NCI-H2227 (cell line): Measurements from ENCODE around the gene FIBCD1.
"Not testable (repeated sequence)": the region's sequence is repeated elsewhere in the genome, so short reads cannot be mapped to it uniquely, and the experiment has no call there.

ENCODE experiments used
- DNase-seq: peaks from one replicate; lab custom pipeline; 2025; ENCODE audit not compliant: unreplicated experiment; lab: John Stamatoyannopoulos, UW

The FIBCD1 gene

DNA sequence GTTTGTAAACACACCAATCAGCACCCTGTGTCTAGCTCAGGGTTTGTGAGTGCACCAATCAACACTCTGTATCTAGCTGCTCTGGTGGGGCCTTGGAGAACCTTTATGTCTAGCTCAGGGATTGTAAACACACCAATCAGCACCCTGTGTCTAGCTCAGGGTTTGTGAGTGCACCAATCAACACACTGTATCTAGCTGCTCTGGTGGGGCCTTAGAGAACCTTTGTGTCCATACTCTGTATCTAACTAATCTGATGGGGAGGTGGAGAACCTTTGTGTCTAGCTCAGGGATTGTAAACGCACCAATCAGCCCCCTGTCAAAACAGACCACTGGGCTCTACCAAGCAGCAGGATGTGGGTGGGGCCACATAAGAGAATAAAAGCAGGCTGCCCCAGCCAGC lies 28.4 kb downstream of the FIBCD1 start:
- DNase-seq = not testable (repeated sequence)

DNA sequence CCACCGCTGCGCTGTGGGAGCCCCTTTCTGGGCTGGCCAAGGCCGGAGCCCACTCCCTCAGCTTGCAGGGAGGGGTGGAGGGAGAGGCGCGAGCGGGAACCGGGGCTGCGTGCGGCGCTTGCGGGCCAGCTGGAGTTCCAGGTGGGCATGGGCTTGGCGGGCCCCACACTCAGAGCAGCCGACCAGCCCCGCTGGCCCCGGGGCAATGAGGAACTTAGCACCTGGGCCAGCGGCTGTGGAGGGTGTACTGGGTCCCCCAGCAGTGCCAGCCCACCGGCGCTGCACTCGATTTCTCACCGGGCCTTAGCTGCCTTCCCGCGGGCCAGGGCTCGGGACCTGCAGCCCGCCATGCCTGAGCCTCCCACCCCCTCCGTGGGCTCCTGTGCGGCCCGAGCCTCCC lies 29.0 kb downstream of the FIBCD1 start:
- not testable (repeated sequence) for DNase-seq

DNA sequence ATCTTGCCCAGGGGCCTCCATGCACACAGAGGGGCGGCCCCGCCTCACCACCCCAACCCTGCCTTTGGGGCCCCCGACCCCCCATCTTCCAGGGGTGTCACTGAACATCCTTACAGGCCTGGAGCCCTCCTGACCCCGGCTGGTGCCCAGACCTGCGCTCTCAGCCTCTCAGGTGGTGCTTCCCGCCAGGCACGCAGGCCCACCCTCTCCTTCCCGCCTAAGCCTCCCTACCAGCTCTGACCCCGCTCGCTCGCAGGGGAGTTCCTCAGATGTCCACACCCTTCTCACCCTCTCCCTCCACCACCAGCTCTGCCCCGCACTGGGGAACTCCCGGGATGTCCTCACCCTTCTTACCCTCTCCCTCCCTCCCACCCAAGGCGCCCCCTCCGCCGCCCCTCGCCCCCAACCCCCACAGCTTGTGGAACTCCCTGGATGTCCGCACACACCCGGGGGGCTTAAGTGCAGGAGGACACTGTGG lies 30.1 kb downstream of the FIBCD1 start:
- DNase-seq = no peak

DNA sequence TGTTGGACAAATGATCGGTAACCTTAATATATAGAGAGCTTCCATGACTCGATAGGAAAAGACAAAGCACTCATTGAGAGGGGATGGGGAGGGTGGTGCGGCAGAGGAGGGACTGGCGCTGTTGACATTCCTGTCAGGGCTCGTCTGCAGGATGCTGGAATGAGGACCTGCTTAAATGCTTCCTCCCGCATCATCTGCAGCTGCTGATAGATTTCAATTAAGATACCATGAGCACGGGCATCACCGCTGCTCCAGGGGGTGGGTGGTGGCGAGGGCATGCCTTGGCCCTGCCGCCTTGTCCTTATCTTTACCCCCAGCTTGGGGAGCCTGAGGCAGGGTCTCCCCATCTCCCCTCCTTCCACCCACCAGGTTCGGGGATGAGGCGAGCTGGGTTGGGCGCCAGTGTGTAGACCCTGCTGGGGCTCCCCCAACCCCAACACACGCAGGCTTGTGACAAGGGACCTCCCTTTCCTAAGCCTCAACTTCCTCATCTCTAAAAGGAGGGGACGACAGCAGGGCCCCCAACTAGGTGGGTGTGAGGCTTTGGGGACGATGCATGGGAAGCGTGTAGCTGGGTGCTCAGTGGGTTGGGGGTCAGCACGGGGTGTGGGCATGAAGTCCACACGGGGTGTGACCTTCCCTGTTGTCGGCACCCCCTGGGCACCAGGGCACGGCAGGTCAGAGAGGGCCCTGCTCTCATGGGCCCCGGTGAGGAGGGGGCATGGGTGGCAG lies 30.7 kb downstream of the FIBCD1 start:
- no peak for DNase-seq

DNA sequence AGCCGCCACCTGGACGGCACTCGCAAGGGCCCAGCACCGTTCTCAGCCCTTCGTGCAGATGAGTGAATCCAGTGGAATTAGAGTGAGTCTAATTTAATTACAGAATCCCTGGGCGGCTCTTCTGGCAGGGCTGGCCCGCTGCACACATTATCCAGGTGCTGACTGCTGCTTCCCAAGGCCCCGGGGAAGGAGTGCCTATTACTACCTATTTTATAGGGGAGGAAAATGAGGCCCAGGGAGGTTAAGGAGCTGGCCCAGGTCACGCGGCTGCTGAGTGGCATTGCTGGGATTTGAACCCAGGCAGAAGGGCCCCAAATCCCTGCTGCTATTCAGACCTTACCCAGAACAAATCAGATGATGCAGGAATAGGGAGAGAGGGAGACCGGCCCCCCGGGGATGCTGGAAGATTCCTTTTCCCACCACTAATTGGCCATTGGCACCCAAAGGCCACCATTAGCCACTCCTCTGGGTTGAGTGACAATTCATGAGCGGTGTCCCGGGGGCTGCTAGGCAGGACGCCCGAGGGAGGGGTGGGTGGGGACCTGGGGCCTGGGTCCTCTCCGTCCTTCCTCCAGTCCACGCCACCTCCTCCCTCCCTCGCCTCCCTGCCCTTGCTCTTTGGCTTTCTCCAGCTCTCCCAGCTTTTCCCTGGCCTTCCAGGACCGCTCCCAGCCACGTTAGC lies 32.2 kb downstream of the FIBCD1 start:
- no peak for DNase-seq

DNA sequence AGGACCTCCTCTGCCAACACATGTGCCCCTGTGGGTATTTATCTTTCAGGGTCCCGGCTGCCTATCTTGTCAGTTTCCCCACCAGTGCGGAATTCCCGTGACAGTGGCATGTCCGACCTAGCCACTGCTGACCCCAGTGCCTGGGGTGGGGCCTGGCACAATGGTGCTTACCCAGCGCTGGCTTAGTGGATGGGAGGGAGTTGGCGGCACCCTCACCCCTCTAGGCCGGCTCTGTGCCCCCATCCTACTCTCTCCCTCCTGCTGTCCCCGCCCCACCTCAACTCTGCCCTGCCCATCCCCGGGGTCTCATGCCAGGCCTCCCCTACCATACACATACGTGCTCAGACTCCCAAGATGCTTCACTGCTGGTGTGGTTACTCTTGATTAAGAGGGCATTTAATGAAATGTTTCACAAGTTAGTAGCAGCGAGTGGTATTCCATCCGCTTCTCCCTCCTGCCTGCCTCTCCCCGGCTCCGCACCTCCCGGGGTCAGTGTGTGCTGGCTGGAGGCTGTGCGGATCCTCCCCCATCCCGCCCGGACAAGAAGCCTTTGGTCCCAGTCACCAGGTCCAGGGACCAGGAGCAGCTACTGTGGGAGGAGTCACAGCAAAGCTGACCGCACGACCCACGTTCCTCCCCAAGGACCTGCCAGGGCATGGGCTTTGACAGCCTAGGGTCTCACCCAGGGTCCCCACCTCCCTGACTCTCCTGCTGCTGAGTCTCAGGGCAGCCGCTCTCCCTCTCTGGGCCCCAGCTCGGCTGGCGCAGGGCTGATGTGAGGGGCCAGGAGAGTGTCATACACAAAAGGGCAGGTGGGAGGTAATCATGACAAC lies 32.9 kb downstream of the FIBCD1 start:
- no peak for DNase-seq

DNA sequence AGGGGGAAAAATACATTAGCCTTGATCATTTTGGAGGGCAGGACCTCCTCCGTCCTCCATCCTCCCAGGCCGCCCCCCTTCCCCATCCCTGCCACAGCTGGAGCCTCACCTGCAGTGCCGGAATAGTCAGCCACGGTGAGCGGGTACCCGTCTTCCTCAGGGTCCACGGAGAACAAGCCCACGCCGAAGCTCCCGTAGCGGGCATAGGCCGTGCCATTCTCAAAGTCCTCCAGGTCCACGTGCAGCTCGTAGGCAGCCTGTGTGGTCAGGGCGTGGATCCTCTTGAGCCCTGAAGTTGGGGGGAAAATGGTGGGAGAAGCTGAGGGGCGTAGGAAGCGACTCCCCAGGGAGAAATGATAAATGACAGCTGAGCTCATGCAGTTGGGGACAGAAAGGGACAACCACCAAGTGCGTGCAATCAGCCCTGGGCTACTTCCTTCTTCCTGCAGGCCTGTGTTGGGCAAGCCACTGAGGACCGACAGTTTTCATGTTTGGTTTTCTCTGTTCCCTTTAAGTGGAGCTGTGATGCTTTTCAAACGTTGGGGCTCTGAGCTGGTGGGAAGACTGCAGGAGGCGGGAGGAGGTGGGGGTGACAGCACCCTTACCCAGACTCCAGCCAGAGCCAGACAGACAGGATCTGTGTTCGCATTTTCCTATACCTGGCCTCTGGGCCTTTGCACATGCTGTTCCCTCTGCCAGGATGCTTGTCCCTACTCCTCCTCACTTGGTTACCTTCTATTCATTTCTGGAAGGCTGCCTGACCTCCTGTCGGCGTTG lies 33.7 kb downstream of the FIBCD1 start:
- DNase-seq = no peak

DNA sequence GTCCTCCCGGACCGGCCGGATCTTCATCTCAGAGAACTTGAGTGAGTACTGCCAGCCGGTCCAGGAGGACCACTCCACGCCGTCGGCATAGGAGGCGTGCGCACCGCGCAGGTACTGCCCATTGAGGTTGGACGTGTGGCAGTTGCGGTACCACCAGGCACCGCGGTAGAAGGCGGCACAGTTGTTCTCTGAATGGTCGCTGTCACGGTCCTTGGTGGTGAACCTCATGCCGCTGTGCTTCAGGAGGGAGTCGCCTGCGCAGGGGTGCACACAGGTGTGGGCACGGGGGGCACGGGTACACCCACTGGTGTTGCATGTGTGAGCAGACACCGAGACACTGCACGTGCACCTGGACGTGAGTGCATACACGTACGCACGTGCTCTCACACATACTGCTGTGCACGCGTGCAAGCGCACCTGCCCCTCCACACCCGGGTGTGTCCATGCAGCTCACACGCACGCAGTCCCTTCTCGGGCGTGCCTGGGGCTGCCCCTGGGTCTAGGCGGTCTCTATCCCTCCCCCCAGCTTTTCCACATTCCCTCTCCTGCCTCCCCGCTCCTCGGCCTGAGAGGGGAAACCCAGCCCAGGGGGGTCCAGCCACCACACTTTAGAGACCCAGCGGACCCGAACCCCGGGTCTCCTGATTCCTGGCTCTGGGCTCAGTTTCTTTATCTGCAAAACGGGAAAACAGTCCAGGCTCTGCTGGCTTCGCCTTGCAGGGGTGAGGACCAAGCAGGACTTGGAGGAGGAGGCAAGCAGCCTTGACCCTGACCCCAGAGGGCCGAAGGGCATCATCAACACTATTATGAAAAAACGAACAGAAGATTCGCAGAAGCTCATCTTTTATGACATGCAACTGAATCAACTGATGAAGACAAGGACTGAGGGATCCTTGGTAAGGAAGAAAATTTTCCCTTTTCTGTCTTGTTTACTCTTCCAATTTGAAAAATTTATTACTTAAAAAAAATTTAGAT lies 34.7 kb downstream of the FIBCD1 start:
- no peak for DNase-seq

DNA sequence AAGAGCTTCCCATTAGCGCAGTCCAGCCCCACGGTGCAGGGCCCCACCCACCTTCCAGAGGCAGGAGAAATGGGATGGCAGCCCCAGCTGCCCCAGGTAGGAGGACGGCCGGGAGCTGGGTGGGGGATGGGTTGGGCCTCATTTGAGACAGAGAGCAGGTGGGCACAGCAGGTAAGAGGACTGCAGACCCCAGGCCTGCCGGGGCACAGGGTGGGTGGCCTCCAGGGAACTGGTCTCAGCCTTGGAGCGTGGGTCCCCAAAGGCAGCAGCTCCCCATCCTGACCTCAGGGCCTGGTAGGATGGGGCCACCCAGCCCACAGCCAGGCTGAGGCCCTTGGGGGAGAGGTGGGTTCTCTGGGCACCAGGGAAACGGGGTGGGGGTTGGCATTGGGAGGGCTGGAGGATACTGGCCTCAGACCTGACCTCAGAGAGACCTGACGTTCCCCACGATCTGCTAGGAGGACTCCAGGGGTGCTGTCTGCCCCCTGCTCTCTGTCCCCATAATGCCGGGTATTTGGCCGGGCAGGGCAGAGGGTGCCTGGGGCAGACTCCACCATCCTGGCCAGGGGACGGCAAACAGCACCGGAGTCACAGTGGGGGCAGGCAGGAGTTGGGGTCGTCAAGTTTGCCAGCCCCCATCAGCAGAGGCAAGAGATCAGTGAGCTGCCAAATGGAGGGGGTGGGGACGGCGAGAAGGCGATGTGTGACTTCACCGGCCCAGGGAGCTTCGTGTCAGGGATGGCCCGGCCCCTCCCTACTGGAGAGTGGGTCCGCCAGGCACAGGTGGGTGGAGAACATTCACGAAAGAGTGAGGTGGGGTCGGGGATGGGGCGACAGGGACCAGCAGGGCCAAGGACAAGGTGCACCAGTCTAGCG lies 35.6 kb downstream of the FIBCD1 start:
- no peak for DNase-seq

DNA sequence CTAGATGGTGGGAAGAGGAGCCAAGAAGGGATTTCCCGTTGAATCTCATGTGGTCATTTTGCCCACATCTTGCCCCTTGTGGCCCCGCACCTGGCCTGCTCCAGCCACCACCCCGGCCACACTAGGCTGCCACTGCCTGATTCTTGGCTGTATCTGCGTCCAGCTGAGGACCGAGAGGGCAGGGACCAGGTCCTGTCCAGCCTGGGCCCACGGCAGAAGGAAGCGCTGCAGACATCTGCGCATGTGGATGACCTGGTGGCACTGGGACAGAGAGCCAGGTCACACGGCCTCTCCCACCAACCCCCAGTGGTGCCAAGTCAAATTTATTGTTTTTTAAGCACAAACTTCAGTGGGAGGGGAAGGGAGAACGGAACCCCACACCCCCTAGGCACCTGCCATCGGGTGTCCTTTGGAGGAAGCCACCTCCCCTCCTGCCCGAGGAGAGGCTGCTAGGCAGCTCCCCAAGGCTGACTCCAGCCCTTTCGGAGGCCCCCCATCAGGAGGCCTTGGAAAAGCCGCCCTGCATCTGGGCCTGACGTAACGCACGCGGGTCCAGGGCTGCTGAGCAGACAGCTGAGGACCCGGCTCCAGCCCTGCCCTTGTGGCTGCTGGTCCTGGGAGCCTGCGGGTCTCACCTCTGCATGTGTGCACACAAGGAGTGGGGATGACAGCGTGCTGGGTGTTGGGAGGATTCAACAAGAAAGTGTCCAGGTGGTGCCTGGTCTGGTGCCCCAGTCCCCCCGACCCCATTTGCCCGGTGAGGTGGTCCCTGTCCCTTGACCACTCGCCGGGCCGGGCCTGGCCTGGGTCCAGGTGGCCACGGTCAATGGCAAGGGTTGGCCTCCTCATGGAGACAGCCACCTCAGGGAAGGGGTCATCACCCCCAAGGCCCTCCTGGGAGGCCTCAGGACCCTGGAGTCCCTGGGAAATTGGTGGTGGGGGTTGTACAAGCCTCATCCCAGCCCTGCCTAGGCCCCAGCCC lies 36.6 kb downstream of the FIBCD1 start:
- DNase-seq = no peak

DNA sequence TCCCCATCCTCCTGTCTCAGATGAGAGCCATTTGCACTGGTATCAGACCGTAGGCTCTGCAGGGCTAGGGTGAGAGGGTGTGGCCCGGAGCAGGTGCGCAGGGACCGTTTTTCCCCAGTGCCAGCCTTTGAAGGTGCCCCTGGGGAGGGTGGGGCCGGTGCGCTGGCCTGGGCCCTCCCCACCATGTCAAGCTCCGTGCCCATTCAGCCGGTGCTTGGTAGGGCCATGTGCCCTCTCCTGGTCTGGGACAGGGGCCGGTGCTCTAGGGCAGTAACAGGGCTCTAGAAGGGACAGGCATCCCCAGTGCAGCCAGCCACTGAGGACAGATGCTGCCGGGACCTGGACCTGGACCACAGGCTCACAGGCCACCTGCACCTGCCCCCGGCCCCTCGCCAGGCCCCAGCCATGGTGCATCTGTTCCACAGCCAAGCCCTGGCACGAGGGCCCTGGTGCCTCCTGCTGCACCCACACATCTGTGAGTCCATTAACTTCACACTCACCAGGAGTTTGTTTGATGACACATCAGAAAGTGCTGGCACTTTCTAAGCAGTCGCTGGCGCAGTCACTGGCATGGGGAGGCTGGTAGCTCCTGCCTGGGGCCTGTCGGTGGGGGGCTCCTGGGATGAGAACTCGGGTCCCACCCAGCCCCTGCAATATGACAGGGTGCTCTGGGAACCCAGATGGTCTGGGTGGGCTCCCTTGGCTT lies 37.4 kb downstream of the FIBCD1 start:
- no peak for DNase-seq

DNA sequence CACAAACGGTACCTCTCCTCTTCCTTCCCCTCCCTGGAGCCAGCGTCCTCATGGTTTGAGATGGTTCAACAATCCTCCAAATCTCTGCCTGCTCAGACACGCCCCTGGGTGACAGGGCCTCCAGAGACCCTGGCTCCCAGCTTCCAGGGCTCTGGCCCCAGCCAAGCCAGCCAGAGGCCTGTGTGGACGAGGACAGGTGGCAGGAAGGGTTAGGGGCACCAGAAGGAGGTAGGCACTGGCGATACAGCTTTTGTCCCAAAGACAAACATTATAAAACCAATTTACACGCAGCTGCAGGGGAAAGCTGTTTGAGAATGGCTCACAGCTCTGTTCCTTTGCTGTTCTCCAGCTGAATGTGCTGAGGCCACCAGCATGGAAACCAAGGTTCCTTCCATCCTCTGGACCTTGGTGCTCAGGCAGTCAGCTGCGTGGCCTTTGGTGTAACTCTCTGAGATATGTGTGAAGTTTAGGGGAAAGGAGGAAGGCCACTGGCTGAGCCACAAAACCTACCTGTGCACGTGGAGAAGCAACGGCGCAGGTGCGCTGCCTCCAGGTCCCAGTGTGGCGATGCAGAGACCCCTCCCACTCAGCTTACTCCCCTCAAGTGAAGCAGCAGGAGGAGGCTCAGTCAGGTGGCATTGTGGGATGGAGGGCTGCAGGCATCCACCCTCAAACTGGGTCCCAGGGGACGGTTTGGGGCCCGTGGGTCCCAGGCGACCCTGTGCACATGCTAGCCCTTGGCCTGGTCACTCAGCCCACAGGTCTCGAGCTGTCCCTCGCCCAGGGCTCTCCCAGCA lies 38.1 kb downstream of the FIBCD1 start:
- no peak for DNase-seq

DNA sequence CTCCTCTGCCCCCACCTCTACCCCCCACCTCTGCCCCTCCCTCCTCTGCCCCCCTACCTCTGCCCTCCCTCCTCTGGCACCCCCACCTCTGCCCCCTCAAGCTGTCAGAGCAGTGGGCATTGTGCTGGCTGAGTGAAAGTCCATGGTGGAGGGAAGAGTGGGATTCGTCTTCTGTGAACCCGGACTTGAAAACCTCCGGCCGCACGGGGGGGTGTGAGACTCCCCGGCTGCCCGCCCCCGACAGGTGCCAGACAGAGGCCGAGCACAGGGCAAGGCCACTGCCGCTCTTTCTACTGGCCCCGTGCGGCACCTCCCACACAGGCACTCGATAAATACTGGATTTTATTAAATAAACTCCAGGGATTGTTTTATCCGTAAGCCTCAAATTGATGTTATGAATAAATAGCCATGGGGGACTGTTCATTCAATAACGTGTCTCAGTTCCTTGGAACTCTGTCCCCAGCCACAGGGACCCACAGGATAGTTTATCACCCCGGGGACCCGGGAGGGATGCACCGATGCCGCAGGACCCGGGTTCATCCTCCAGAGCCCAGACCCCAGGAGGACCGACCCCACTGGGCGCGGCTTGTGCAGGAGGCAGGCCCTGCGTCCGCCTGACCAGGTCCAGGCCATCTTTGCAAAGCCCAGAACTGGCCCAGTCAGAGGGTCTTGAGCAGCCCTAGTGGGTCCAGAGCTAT lies 39.8 kb downstream of the FIBCD1 start:
- no peak for DNase-seq

DNA sequence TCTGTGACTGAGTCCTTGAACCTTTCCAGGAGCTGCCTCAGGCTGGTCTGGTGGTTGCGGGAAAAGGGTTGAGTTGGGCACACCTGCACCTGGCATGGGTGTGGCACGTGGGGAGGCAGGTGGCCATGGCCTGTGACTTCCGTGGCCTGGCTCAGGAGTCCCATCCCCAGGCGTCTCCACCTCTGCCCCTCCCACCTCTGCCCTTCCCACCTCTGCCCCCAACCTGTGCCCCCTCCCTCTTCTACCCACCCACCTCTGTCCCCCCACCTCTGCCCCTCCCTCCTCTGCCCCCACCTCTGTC lies 40.5 kb downstream of the FIBCD1 start:
- no peak for DNase-seq

DNA sequence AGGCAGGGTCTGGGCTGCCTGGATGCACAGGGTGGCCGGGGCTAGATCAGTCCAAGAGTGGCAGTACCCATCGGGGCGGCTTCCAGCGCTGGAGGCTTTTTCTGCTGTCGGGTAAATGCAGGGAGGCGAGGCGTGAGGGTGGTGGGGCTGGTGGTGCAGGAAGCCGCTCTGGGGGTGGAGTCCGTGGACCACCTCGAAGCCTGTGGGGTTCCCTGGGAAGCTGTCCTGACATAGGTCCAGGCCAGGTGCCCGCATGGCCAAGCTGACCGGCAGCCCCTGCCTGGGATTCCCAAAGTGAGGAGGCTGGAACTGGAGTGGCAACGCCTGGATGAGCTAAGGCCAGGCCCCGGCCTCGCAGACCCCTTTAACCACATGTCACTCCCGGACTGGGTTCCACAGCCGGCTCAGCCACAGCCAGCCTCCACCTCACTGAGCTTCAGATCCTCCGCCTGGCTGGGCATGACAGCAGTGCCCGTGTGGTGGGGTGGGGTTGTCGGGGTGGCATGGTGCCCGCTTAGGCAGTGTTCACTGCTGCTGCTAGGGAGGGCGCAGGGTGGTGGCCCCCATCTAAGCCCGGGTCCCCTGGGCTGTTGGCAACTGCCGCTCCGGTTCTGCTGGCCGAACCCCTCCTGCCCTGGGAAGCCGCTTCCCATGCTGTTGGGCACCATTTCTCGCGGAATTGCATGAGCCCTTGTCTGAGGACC lies 41.0 kb downstream of the FIBCD1 start:
- DNase-seq = no peak
